NCI-H1417 (cell line): ENCODE data around the gene RASL10A.

Experiments
- DNase-seq, 3 experiments: peaks; one replicate each; lab custom pipeline; 2025; lab: John Stamatoyannopoulos, UW

The RASL10A gene

GRCh38 chr22:29269731-29270474, 45.6 kb downstream of the RASL10A start:
- peak in 1 of 3 experiments; percentile 8 for DNase-seq

DNA sequence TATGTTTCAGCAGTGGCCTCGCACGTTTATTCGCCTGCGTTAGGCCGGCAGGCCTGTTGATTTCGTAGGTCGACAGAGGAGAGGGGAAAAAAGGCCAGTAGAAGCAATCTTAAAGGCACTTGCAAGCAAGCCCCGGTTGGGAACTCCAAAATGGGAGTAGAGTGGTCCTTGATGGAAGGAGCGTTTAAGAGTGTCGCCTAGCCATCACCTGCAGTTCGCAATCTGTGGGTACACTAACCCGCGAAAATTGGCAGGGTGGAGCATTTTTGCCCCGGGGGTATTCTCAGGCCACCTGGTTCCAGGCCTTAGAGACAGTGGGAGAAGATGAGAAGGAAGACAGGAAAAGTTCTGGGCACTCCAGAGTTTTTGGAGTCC, 46.3 kb downstream of the RASL10A start:
- peak in 2 of 3 experiments; percentile 22 to 52 for DNase-seq

DNA sequence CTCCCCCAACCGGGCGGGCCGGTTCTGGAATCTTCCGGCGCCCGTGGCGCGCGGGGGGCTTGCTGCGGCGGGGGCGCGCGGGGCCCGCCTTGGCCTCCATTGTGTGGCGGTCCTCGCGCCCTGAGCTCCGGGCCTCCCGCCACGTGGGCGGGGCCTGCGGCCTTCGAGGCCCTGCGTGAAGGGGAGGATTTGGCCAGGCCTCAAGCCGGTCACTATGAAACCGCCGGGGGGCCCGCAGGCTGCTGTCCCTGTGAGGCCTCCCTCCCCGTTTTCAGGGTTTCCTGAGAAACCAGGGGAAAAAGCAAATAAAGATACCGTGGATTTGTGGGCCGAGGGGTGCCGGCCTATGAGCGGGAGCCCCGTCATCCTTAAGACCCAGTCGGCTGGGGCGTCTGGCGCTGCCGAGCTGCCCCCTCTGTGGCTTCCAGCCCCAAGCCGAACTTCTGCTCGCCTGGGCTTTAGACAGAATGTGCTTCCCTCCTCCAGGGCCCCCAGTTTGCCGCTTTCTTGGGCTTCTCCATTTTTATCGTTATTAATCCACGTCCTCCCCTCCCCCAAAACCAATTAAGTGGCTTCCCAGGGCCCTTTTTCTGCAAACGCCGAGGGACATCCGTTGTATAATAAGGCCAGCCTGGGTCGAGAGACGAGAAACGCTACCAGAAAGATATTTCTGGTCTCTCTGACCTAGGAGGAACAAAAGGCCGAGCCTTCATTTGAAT, 46.8 kb downstream of the RASL10A start:
- DNase-seq: peak; percentile 7 to 80 (median 77)

DNA sequence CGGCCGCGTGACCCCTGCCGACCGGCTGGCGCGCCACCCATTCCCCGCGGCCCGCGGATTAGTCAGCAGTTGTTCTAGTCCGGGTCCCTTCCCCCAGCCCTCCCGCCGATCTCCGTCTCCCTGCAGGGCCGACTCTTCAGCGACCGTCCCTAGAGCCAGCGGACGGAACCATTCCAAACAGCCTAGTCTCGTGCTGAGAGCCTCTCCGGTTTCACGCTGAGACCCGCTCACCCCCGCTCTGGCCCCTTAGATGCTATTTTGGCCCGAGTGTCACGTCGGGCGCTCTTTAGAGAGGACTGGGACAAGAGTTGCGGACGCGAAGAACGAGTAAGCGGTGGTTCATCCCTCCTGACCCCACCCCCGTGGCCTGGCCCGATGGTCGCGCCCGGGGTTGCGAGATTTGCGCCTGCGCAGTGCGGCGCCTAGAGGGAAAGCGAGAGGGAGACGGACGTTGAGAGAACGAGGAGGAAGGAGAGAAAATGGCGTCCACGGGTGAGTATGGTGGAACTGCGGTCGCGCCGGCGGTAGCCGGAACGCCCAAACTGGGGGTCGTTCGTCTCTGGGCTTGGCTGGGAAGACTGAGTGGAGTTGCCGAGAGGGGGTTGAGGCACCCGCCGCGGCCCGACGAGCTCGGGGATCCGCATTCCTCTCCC, 47.5 kb downstream of the RASL10A start, which contains the start of the genes EWSR1 and RHBDD3:
EWSR1 (plus strand) TSS at position 411 of the 653 bp plus-strand sequence; CDS start at position 480, 69 bp downstream.
RHBDD3 (minus strand) TSS at position 124 of the 653 bp plus-strand sequence. CDS start 2,355 bp downstream, outside the sequence.
- DNase-seq: peak; percentile 91 to 97 (median 95)

GRCh38 chr22:29267462-29267857, 48.0 kb downstream of the RASL10A start:
- peak in 1 of 3 experiments; percentile 45 for DNase-seq

- DNase-seq: peak in 1 of 3 experiments; percentile 45
These were observed 48.7 kb downstream of the RASL10A start for GRCh38 chr22:29266564-29267461.

- no peak for DNase-seq
These were observed 49.6 kb downstream of the RASL10A start for GRCh38 chr22:29265929-29266328.

DNA sequence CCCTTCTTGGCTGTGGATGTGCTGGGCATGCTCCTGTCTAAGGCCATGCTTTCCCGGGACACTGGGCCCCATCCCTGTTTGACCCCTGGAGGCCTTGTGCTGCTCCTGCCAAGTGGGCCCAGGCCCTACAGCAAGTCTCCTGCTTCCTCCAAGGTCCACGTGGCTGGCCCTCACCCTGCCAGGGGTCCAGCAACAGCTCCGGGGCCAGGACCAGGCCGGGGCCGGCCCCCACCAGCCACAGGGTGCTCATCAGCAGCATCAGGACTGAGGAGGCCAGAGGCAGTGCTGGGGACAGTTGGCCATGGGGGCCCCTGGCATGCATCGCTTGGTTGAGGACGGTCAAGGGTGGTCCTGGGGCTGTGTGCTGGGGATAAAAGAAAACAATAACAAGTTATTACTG, 50.2 kb downstream of the RASL10A start:
- no peak for DNase-seq

GRCh38 chr22:29263791-29264276, 51.7 kb downstream of the RASL10A start:
- DNase-seq: no peak
